OCI-LY7 (cell line): ENCODE measurements around the gene TMEM114. TPM values are rescaled to one million over a fixed set of nuclear protein-coding genes. Genes with fewer than 3 reads are reported as not detected.

Source experiments
- BruUV-seq: library from RNA; stranded (reverse); fragments of 400-500 nt; replicated peaks from 2 replicates; lab custom pipeline; 2021; lab: Mats Ljungman, UMichigan
- CTCF ChIA-PET: fragments of 300-600 bp; sonication (Branson Sonifier 250); formaldehyde crosslinking; loops from one replicate; lab custom pipeline; 2022; ENCODE audit warnings: antibody characterized with exemption; ENCODE audit not compliant: unreplicated experiment; lab: Charles Lee
- POLR2A ChIA-PET: fragments of 300-600 bp; sonication (Branson Sonifier 250); formaldehyde crosslinking; loops from one replicate; lab custom pipeline; 2022; ENCODE audit warnings: antibody characterized with exemption; lab: Charles Lee
- DNase-seq: peaks from one replicate; pipeline ENCODE4 v3.0.0-alpha.2; 2015; ENCODE audit warnings: low spot score
- H2AFZ ChIP-seq: fragments of 200-600 bp; sonication (generic), shearing (Covaris generic); 2 replicates; pipeline ENCODE4 v1.6.1; 2014; ENCODE audit warnings: mild to moderate bottlenecking, antibody characterized with exemption, low read length, moderate library complexity
- H3K27ac ChIP-seq: fragments of 200-600 bp; sonication (generic); 2 replicates; pipeline ENCODE4 v1.5.1; 2014; ENCODE audit warnings: mixed run types, low read depth, mild to moderate bottlenecking, moderate library complexity, low read length, inconsistent platforms; ENCODE audit not compliant: poor library complexity, severe bottlenecking
- H3K36me3 ChIP-seq: fragments of 200-600 bp; sonication (generic); 2 replicates; pipeline ENCODE4 v1.6.1; 2014; ENCODE audit warnings: mild to moderate bottlenecking, antibody characterized with exemption, low read length, moderate library complexity, mixed read lengths; ENCODE audit not compliant: insufficient read depth
- H3K4me1 ChIP-seq: fragments of 200-600 bp; sonication (generic); 2 replicates; pipeline ENCODE4 v1.5.1; 2014; ENCODE audit warnings: mild to moderate bottlenecking, low read length; ENCODE audit not compliant: insufficient read depth, poor library complexity, severe bottlenecking
- H3K4me2 ChIP-seq: fragments of 200-600 bp; sonication (generic); 2 replicates; pipeline ENCODE4 v1.6.1; 2014; ENCODE audit warnings: mild to moderate bottlenecking, low read length
- H3K4me3 ChIP-seq: fragments of 200-600 bp; sonication (generic); 2 replicates; pipeline ENCODE4 v1.5.1; 2014; ENCODE audit warnings: mild to moderate bottlenecking, low read depth, low read length; ENCODE audit not compliant: poor library complexity, severe bottlenecking
- H3K79me2 ChIP-seq: fragments of 200-600 bp; sonication (generic); 2 replicates; pipeline ENCODE4 v1.6.1; 2016; ENCODE audit warnings: low read depth, mild to moderate bottlenecking, low read length, moderate library complexity, mixed read lengths; ENCODE audit not compliant: insufficient read depth
- H3K9me2 ChIP-seq: fragments of 200-600 bp; sonication (generic); 2 replicates; pipeline ENCODE4 v1.6.1; 2016; ENCODE audit warnings: mild to moderate bottlenecking, low read length, mixed read lengths; ENCODE audit not compliant: insufficient read depth
- H3K9me3 ChIP-seq: fragments of 200-600 bp; sonication (generic); 2 replicates; pipeline ENCODE4 v1.6.1; 2014; ENCODE audit warnings: mild to moderate bottlenecking, mixed run types, low read length, mixed read lengths
- H4K20me1 ChIP-seq: fragments of 200-600 bp; sonication (generic); 2 replicates; pipeline ENCODE4 v1.6.1; 2014; ENCODE audit warnings: mild to moderate bottlenecking, antibody characterized with exemption, low read length, moderate library complexity, mixed read lengths; ENCODE audit not compliant: insufficient read depth
- EZH2phosphoT487 ChIP-seq: fragments of 200-600 bp; sonication (generic); IDR thresholded peaks from 2 replicates; pipeline ENCODE4 v1.6.1; 2018; ENCODE audit warnings: low read depth, borderline replicate concordance, mild to moderate bottlenecking, mixed run types, antibody characterized with exemption, low read length, moderate library complexity, mixed read lengths
- intact Hi-C: fragments of 100-400 bp; cut with micrococcal nuclease; formaldehyde crosslinking; loops from one replicate; pipeline ENCODE4 v1.10.0; 2022; ENCODE audit not compliant: unreplicated experiment
- total RNA-seq, 2 experiments: library from RNA; depleted of rRNA in 1 of 2; stranded (reverse); fragments of >200 nt in 1 of 2; shearing (Covaris generic) in 1 of 2; gene quantifications; 2 replicates each; pipeline ENCODE4 v1.2.3, GENCODE V29; 2014 to 2022
- TF ChIP-seq, protein P1 (sequence below): fragments of 200-600 bp; sonication (generic); conservative IDR thresholded peaks from 2 replicates; pipeline ENCODE4 v1.5.1; 2014; ENCODE audit warnings: mild to moderate bottlenecking, antibody characterized with exemption, low read length, moderate library complexity, mixed read lengths

Gene TMEM114
- total RNA-seq, 2 experiments from 2014 or later: not detected

- intact Hi-C loops: no loop called here
- TF ChIP-seq, protein P1, sequence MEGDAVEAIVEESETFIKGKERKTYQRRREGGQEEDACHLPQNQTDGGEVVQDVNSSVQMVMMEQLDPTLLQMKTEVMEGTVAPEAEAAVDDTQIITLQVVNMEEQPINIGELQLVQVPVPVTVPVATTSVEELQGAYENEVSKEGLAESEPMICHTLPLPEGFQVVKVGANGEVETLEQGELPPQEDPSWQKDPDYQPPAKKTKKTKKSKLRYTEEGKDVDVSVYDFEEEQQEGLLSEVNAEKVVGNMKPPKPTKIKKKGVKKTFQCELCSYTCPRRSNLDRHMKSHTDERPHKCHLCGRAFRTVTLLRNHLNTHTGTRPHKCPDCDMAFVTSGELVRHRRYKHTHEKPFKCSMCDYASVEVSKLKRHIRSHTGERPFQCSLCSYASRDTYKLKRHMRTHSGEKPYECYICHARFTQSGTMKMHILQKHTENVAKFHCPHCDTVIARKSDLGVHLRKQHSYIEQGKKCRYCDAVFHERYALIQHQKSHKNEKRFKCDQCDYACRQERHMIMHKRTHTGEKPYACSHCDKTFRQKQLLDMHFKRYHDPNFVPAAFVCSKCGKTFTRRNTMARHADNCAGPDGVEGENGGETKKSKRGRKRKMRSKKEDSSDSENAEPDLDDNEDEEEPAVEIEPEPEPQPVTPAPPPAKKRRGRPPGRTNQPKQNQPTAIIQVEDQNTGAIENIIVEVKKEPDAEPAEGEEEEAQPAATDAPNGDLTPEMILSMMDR: no peak
- TF ChIP-seq EZH2phosphoT487: no peak
- Histone ChIP-seq H3K27ac (no peak overlapping the region), H3K4me1 (no peaks in the 10 kb centered on the region), H3K4me3 (no peak overlapping the region), H3K9me2 (no peaks in the 10 kb centered on the region), H3K79me2 (no peaks in the 10 kb centered on the region), H3K36me3 (no peaks in the 10 kb centered on the region), H2AFZ (no peak overlapping the region), H3K9me3 (no peaks in the 10 kb centered on the region), H3K4me2 (no peak overlapping the region), H4K20me1 (no peaks in the 10 kb centered on the region)
- DNase-seq: no peak
- BruUV-seq: no TSS peak
- ChIA-PET CTCF (no interaction called here), POLR2A (no interaction called here)
Observed at GRCh38 chr16:8605554-8605953, 15.2 kb upstream of the TMEM114 start.

DNA sequence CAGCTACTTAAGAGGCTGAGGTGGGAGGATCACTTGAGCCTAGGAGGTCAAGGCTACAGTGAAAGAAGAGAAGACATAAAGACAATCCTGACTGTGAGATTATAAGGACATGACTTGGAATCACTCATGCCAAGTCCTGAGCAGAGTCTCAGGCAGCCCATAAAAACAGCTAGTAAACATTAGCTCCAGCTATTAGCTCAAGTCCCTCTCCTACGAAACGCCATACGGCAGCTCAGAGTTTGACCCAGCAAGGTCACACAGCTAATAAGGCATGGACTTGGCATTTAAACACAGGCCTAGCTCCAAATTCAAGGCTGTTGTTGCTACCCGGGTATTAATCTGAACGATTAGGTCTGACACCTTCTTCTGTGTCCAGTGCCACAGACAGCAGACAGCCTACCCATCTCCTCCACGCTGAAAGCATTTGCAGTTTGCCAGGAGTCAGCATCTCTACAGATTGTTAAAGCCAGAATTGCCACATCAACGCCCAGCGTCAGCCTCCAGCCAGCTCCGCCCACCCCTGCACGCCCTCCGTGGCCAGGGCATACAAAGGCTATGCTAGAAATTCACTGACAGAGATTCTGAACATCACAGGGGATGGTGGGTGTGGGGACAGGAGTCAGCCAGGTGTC, 9.9 kb upstream of the TMEM114 start:
- POLR2A ChIA-PET: interaction anchor here (0.6 kb wide), 1 partner anchor 135 kb away, joined by 3 read pairs; no protein-coding TSS in a partner anchor
- no peak overlapping the region for H3K4me2 ChIP-seq
- H3K36me3 ChIP-seq: no peaks in the 10 kb centered on the region

DNA sequence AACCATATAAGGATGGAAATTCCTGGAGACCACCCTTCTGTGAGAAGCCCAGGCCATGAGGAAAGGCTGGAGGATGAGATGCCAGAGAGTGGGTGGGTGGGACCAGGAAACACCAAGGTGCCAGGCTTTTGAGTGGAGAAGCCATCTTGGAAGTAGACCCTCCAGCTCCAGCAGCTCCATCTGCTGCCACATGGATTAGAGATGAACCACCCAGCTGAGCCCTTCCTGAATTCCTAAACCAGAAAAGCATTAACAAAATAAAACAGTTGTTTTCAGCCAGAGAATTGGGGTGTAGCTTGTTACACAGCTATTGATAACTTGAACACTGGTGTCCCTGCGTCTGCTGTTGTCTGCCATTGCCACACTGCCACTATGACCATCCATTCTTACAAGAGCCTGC, 6.3 kb upstream of the TMEM114 start:
- TF ChIP-seq, protein P1: no peak
- no peak for TF ChIP-seq EZH2phosphoT487
- CTCF ChIA-PET: no interaction called here
- Histone ChIP-seq H3K4me1 (no peaks in the 10 kb centered on the region), H3K36me3 (no peaks in the 10 kb centered on the region), H3K27ac (no peak overlapping the region), H3K9me3 (no peaks in the 10 kb centered on the region), H3K4me3 (no peak overlapping the region), H3K4me2 (no peak overlapping the region), H4K20me1 (no peaks in the 10 kb centered on the region; the same call in 1 of the 2 replicates), H2AFZ (no peak overlapping the region), H3K79me2 (no peaks in the 10 kb centered on the region), H3K9me2 (no peaks in the 10 kb centered on the region)
- POLR2A ChIA-PET: no interaction called here
- DNase-seq: no peak
- intact Hi-C loops: no loop called here
- no TSS peak for BruUV-seq

More for the DNA sequence above, 9.9 kb upstream of the TMEM114 start:
- Histone ChIP-seq H3K4me1 (no peaks in the 10 kb centered on the region), H3K9me2 (no peaks in the 10 kb centered on the region), H3K27ac (no peak overlapping the region), H2AFZ (no peak overlapping the region), H3K9me3 (no peaks in the 10 kb centered on the region), H3K79me2 (no peaks in the 10 kb centered on the region), H4K20me1 (no peaks in the 10 kb centered on the region; the same call in 1 of the 2 replicates), H3K4me3 (no peak overlapping the region)
- CTCF ChIA-PET: no interaction called here
- TF ChIP-seq, protein P1: no peak
- no peak for TF ChIP-seq EZH2phosphoT487
- intact Hi-C loops: no loop called here
- BruUV-seq: no TSS peak
- no peak for DNase-seq
